Measurements from ENCODE around the gene FHDC1.

- TF ChIP-seq EP300 (IDR thresholded peaks at IDR 0.05; ENCODE audit: borderline replicate concordance), result peak; percentile 84; the same call in 1 of the 2 replicates
- 0 out of 2 replicates have a peak, but pooled peaks have one; percentile 33 for TF ChIP-seq CEBPB (IDR thresholded peaks at IDR 0.05)
- peak; percentile 4; the same call in 1 of the 2 replicates for TF ChIP-seq RAD21 (IDR thresholded peaks at IDR 0.05; ENCODE audit: low read depth)
- no peak for TF ChIP-seq TAF1 (IDR thresholded peaks at IDR 0.05; ENCODE audit: low read depth)
- TF ChIP-seq MAX (IDR thresholded peaks at IDR 0.05), result no peak
- peak; percentile 80 for TF ChIP-seq TEAD4 (IDR thresholded peaks at IDR 0.05)
- no peak for TF ChIP-seq CREB1 (IDR thresholded peaks at IDR 0.05; ENCODE audit: low read depth)
- no peak for TF ChIP-seq USF1 (IDR thresholded peaks at IDR 0.05)
- peak; percentile 62 for TF ChIP-seq TCF12 (IDR thresholded peaks at IDR 0.05; ENCODE audit: low read depth)
- no peak; the same call in 1 of the 2 replicates for TF ChIP-seq FOXM1 (IDR thresholded peaks at IDR 0.05; ENCODE audit: borderline replicate concordance, low read depth)
- TF ChIP-seq REST (IDR thresholded peaks at IDR 0.05; ENCODE audit: low read depth), result no peak
- peak; percentile 93 for TF ChIP-seq NFIC (IDR thresholded peaks at IDR 0.05)
- TF ChIP-seq YY1 (IDR thresholded peaks at IDR 0.05; ENCODE audit: low read depth), result no peak
Observed at GRCh38 chr4:152970102-152970820, 34.1 kb downstream of the FHDC1 start.

Data from Ishikawa (cell line).